WTC11 (cell line): ENCODE results near the gene SIT1. TPM values are rescaled to one million over a fixed set of nuclear protein-coding genes. Genes with fewer than 3 reads are reported as not detected.
A peak's percentile ranks its signal among the peaks of the same experiment; 100 is the strongest.

Experiments used
- ATAC-seq: fragments of 200-7000 bp; cut with Tn5 transposase; 2 replicates; pipeline ENCODE4 v1.10.0; 2021; ENCODE audit warnings: mild to moderate bottlenecking, moderate library complexity
- CTCF ChIA-PET: fragments of 300-600 bp; sonication (Branson Sonifier 250); formaldehyde crosslinking; loops from one replicate; lab custom pipeline; 2021; ENCODE audit warnings: antibody characterized with exemption; lab: Charles Lee
- POLR2A ChIA-PET: fragments of 350-600 bp; sonication (Branson Sonifier 250); formaldehyde crosslinking; loops from one replicate; lab custom pipeline; 2021; ENCODE audit warnings: antibody characterized with exemption; lab: Charles Lee
- DNase-seq: peaks from one replicate; pipeline ENCODE4 v3.0.0; 2021; ENCODE audit warnings: low spot score
- H3K27ac Mint-ChIP-seq: 2 replicates; pipeline ENCODE4 v1.8.0; 2021; ENCODE audit warnings: mixed read lengths
- H3K27me3 Mint-ChIP-seq: 2 replicates; pipeline ENCODE4 v1.8.0; 2021; ENCODE audit warnings: low read depth, mild to moderate bottlenecking, moderate library complexity, mixed read lengths
- H3K36me3 Mint-ChIP-seq: 2 replicates; pipeline ENCODE4 v1.8.0; 2021; ENCODE audit warnings: mixed read lengths
- H3K4me1 Mint-ChIP-seq: 2 replicates; pipeline ENCODE4 v1.8.0; 2022; ENCODE audit warnings: mixed read lengths
- H3K4me3 Mint-ChIP-seq: 2 replicates; pipeline ENCODE4 v1.8.0; 2021; ENCODE audit warnings: mild to moderate bottlenecking, moderate library complexity, mixed read lengths
- H3K9me3 Mint-ChIP-seq: 2 replicates; pipeline ENCODE4 v1.8.0; 2021; ENCODE audit warnings: mixed read lengths
- ESRRA ChIP-seq: sonication (generic); formaldehyde crosslinking; IDR thresholded peaks from 2 replicates; pipeline ENCODE4 v1.8.1; 2022; ENCODE audit warnings: mild to moderate bottlenecking, missing genetic modification reagents, borderline replicate concordance
- FOXK1 ChIP-seq: sonication (generic); formaldehyde crosslinking; IDR thresholded peaks from 2 replicates; pipeline ENCODE4 v1.8.0; 2022; ENCODE audit warnings: mild to moderate bottlenecking, moderate library complexity, missing genetic modification reagents
- FOXP1 ChIP-seq: sonication (generic); formaldehyde crosslinking; IDR thresholded peaks from 2 replicates; pipeline ENCODE4 v1.8.0; 2022; ENCODE audit warnings: missing genetic modification reagents, mild to moderate bottlenecking, moderate library complexity, borderline replicate concordance
- JAZF1 ChIP-seq: fragments of 250-450 bp; sonication (Bioruptor Pico); IDR thresholded peaks from 2 replicates; pipeline ENCODE4 v1.9.0; 2021; ENCODE audit warnings: moderate library complexity, mild to moderate bottlenecking, inconsistent platforms
- NFE2L1 ChIP-seq: sonication (generic); formaldehyde crosslinking; IDR thresholded peaks from 2 replicates; pipeline ENCODE4 v1.8.1; 2023; ENCODE audit warnings: missing genetic modification reagents
- NR3C1 ChIP-seq: sonication (generic); formaldehyde crosslinking; conservative IDR thresholded peaks from 2 replicates; pipeline ENCODE4 v1.8.1; 2023; ENCODE audit warnings: low read depth, mild to moderate bottlenecking, missing genetic modification reagents
- PRRX2 ChIP-seq: fragments of 250-450 bp; sonication (Bioruptor Pico); IDR thresholded peaks from 2 replicates; pipeline ENCODE4 v1.8.0; 2021; ENCODE audit warnings: mild to moderate bottlenecking
- TEAD1 ChIP-seq: sonication (generic); formaldehyde crosslinking; IDR thresholded peaks from 2 replicates; pipeline ENCODE4 v1.8.0; 2022; ENCODE audit warnings: mild to moderate bottlenecking, missing genetic modification reagents
- ZNF416 ChIP-seq: fragments of 250-450 bp; sonication (Bioruptor Pico); IDR thresholded peaks from 2 replicates; pipeline ENCODE4 v1.9.0; 2021; ENCODE audit warnings: mild to moderate bottlenecking, inconsistent platforms
- total RNA-seq: library from RNA; stranded (reverse); gene quantifications from 3 replicates; pipeline ENCODE4 v1.2.3, GENCODE V29; 2021
- TF ChIP-seq, protein P1 (sequence below): fragments of 250-450 bp; sonication (Bioruptor Pico); IDR thresholded peaks from 2 replicates; pipeline ENCODE4 v1.9.0; 2021; ENCODE audit warnings: mild to moderate bottlenecking, borderline replicate concordance
- TF ChIP-seq, protein P2 (sequence below): sonication (generic); formaldehyde crosslinking; IDR thresholded peaks from 2 replicates; pipeline ENCODE4 v1.8.1; 2022; ENCODE audit warnings: low read depth, missing genetic modification reagents, borderline replicate concordance
- TF ChIP-seq, protein P3 (sequence below): sonication (generic); formaldehyde crosslinking; IDR thresholded peaks from 2 replicates; pipeline ENCODE4 v1.8.0; 2022; ENCODE audit warnings: mild to moderate bottlenecking, missing genetic modification reagents
- TF ChIP-seq, protein P4 (sequence below): fragments of 250-450 bp; sonication (Bioruptor Pico); IDR thresholded peaks from 2 replicates; pipeline ENCODE4 v1.9.0; 2021; ENCODE audit warnings: moderate library complexity, mild to moderate bottlenecking, inconsistent platforms, borderline replicate concordance
- TF ChIP-seq, protein P5 (sequence below): sonication (generic); formaldehyde crosslinking; IDR thresholded peaks from 2 replicates; pipeline ENCODE4 v1.8.1; 2022; ENCODE audit warnings: low read depth, mild to moderate bottlenecking, moderate library complexity, missing genetic modification reagents, borderline replicate concordance
- TF ChIP-seq, protein P6 (sequence below): fragments of 250-450 bp; sonication (Bioruptor Pico); IDR thresholded peaks from 2 replicates; pipeline ENCODE4 v2.1.2; 2022; ENCODE audit warnings: mild to moderate bottlenecking, moderate library complexity
- TF ChIP-seq, protein P7 (sequence below): sonication (generic); formaldehyde crosslinking; IDR thresholded peaks from 2 replicates; pipeline ENCODE4 v1.8.1; 2022; ENCODE audit warnings: missing genetic modification reagents, borderline replicate concordance
- TF ChIP-seq, protein P8 (sequence below): sonication (generic); formaldehyde crosslinking; IDR thresholded peaks from 2 replicates; pipeline ENCODE4 v1.8.0; 2022; ENCODE audit warnings: mild to moderate bottlenecking, missing genetic modification reagents
- TF ChIP-seq, protein P9 (sequence below): sonication (generic); formaldehyde crosslinking; IDR thresholded peaks from 2 replicates; pipeline ENCODE4 v1.8.1; 2023; ENCODE audit warnings: mild to moderate bottlenecking, missing genetic modification reagents

The SIT1 gene
- total RNA-seq, 1 experiment from 2014 or later = 4.1 TPM

DNA sequence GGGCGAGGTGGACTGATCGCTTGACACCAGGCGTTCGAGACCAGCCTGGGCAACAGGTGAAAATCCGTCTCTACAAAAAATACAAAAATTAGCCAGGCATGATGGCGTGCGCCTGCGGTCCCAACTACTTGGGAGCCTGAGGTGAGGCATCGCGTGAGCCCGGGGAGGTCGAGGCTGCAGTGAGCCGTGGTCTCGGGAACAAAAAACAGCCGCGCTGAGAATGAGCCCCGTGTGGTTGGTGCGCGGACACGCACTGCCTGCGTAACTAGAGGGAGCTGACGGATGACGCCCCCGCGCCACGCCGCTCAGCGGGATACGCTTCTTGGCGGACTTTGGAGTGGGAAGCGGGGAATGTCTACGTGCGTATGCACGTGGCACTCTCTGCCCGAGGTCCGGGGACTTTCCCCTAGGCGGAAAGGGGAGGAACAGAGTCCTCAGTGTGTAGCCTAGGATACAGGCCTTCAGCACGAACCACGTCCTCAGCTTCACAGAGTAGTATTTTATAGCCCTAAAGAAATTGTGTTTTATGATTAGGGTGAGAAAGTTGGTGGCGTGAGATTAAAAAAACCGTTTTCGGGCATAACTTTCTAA, 6.9 kb upstream of the SIT1 start, which contains the start of gene RMRP:
RMRP (minus strand) TSS at position 474 of the 591 bp plus-strand sequence.
- peaks cover 31% of the 10 kb centered on the region for H3K36me3 Mint-ChIP-seq
- peak within 1 kb of the TSS; percentile 100 for H3K27ac Mint-ChIP-seq
- H3K27me3 Mint-ChIP-seq = peaks cover 23% of the 10 kb centered on the region
- POLR2A ChIA-PET = interaction anchor here (0.7 to 6.8 kb wide), 7 partner anchors 11 to 99 kb away, joined by 3 to 38 read pairs (median 4); partner anchors contain the start of genes TLN1 and TPM2
- ATAC-seq = peak; percentile 90
- peaks cover 20% of the 10 kb centered on the region for H3K4me1 Mint-ChIP-seq
- peak within 1 kb of the TSS; percentile 85 for H3K4me3 Mint-ChIP-seq
- DNase-seq = peak; percentile 96
- no peaks in the 10 kb centered on the region for H3K9me3 Mint-ChIP-seq
- CTCF ChIA-PET = interaction anchor here (0.6 to 10.2 kb wide), 27 partner anchors 8 to 623 kb away, joined by 3 to 127 read pairs (median 5); partner anchors contain the start of genes CREB3, HINT2, SIT1 and TESK1
- TF ChIP-seq TEAD1 (CRISPR knock-in tag) (peak; percentile 94), NR3C1 (CRISPR knock-in tag) (no peak), FOXK1 (CRISPR knock-in tag) (peak; percentile 89), FOXP1 (CRISPR knock-in tag) (peak; percentile 86; the same call in 1 of the 2 replicates), JAZF1 (CRISPR knock-in tag) (no peak), NFE2L1 (peak; percentile 86; the same call in 1 of the 2 replicates), PRRX2 (CRISPR knock-in tag) (no peak), ZNF416 (CRISPR knock-in tag) (no peak), ESRRA (no peak; the same call in 1 of the 2 replicates)
- TF ChIP-seq, protein P1, sequence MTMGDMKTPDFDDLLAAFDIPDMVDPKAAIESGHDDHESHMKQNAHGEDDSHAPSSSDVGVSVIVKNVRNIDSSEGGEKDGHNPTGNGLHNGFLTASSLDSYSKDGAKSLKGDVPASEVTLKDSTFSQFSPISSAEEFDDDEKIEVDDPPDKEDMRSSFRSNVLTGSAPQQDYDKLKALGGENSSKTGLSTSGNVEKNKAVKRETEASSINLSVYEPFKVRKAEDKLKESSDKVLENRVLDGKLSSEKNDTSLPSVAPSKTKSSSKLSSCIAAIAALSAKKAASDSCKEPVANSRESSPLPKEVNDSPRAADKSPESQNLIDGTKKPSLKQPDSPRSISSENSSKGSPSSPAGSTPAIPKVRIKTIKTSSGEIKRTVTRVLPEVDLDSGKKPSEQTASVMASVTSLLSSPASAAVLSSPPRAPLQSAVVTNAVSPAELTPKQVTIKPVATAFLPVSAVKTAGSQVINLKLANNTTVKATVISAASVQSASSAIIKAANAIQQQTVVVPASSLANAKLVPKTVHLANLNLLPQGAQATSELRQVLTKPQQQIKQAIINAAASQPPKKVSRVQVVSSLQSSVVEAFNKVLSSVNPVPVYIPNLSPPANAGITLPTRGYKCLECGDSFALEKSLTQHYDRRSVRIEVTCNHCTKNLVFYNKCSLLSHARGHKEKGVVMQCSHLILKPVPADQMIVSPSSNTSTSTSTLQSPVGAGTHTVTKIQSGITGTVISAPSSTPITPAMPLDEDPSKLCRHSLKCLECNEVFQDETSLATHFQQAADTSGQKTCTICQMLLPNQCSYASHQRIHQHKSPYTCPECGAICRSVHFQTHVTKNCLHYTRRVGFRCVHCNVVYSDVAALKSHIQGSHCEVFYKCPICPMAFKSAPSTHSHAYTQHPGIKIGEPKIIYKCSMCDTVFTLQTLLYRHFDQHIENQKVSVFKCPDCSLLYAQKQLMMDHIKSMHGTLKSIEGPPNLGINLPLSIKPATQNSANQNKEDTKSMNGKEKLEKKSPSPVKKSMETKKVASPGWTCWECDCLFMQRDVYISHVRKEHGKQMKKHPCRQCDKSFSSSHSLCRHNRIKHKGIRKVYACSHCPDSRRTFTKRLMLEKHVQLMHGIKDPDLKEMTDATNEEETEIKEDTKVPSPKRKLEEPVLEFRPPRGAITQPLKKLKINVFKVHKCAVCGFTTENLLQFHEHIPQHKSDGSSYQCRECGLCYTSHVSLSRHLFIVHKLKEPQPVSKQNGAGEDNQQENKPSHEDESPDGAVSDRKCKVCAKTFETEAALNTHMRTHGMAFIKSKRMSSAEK (CRISPR knock-in tag) = no peak
- TF ChIP-seq, protein P2, sequence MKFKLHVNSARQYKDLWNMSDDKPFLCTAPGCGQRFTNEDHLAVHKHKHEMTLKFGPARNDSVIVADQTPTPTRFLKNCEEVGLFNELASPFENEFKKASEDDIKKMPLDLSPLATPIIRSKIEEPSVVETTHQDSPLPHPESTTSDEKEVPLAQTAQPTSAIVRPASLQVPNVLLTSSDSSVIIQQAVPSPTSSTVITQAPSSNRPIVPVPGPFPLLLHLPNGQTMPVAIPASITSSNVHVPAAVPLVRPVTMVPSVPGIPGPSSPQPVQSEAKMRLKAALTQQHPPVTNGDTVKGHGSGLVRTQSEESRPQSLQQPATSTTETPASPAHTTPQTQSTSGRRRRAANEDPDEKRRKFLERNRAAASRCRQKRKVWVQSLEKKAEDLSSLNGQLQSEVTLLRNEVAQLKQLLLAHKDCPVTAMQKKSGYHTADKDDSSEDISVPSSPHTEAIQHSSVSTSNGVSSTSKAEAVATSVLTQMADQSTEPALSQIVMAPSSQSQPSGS (CRISPR knock-in tag) = no peak
- TF ChIP-seq, protein P3, sequence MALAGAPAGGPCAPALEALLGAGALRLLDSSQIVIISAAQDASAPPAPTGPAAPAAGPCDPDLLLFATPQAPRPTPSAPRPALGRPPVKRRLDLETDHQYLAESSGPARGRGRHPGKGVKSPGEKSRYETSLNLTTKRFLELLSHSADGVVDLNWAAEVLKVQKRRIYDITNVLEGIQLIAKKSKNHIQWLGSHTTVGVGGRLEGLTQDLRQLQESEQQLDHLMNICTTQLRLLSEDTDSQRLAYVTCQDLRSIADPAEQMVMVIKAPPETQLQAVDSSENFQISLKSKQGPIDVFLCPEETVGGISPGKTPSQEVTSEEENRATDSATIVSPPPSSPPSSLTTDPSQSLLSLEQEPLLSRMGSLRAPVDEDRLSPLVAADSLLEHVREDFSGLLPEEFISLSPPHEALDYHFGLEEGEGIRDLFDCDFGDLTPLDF = peak; percentile 93
- TF ChIP-seq, protein P4, sequence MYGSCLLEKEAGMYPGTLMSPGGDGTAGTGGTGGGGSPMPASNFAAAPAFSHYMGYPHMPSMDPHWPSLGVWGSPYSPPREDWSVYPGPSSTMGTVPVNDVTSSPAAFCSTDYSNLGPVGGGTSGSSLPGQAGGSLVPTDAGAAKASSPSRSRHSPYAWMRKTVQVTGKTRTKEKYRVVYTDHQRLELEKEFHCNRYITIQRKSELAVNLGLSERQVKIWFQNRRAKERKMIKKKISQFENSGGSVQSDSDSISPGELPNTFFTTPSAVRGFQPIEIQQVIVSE (CRISPR knock-in tag) = no peak
- TF ChIP-seq, protein P5, sequence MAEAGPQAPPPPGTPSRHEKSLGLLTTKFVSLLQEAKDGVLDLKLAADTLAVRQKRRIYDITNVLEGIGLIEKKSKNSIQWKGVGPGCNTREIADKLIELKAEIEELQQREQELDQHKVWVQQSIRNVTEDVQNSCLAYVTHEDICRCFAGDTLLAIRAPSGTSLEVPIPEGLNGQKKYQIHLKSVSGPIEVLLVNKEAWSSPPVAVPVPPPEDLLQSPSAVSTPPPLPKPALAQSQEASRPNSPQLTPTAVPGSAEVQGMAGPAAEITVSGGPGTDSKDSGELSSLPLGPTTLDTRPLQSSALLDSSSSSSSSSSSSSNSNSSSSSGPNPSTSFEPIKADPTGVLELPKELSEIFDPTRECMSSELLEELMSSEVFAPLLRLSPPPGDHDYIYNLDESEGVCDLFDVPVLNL (CRISPR knock-in tag) = no peak; the same call in 1 of the 2 replicates
- TF ChIP-seq, protein P6, sequence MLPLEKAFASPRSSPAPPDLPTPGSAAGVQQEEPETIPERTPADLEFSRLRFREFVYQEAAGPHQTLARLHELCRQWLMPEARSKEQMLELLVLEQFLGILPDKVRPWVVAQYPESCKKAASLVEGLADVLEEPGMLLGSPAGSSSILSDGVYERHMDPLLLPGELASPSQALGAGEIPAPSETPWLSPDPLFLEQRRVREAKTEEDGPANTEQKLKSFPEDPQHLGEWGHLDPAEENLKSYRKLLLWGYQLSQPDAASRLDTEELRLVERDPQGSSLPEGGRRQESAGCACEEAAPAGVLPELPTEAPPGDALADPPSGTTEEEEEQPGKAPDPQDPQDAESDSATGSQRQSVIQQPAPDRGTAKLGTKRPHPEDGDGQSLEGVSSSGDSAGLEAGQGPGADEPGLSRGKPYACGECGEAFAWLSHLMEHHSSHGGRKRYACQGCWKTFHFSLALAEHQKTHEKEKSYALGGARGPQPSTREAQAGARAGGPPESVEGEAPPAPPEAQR (CRISPR knock-in tag) = no peak
- TF ChIP-seq, protein P7, sequence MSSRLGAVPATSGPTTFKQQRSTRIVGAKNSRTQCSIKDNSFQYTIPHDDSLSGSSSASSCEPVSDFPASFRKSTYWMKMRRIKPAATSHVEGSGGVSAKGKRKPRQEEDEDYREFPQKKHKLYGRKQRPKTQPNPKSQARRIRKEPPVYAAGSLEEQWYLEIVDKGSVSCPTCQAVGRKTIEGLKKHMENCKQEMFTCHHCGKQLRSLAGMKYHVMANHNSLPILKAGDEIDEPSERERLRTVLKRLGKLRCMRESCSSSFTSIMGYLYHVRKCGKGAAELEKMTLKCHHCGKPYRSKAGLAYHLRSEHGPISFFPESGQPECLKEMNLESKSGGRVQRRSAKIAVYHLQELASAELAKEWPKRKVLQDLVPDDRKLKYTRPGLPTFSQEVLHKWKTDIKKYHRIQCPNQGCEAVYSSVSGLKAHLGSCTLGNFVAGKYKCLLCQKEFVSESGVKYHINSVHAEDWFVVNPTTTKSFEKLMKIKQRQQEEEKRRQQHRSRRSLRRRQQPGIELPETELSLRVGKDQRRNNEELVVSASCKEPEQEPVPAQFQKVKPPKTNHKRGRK (CRISPR knock-in tag) = no peak
- TF ChIP-seq, protein P8, sequence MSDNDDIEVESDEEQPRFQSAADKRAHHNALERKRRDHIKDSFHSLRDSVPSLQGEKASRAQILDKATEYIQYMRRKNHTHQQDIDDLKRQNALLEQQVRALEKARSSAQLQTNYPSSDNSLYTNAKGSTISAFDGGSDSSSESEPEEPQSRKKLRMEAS (CRISPR knock-in tag) = peak; percentile 98
- TF ChIP-seq, protein P9, sequence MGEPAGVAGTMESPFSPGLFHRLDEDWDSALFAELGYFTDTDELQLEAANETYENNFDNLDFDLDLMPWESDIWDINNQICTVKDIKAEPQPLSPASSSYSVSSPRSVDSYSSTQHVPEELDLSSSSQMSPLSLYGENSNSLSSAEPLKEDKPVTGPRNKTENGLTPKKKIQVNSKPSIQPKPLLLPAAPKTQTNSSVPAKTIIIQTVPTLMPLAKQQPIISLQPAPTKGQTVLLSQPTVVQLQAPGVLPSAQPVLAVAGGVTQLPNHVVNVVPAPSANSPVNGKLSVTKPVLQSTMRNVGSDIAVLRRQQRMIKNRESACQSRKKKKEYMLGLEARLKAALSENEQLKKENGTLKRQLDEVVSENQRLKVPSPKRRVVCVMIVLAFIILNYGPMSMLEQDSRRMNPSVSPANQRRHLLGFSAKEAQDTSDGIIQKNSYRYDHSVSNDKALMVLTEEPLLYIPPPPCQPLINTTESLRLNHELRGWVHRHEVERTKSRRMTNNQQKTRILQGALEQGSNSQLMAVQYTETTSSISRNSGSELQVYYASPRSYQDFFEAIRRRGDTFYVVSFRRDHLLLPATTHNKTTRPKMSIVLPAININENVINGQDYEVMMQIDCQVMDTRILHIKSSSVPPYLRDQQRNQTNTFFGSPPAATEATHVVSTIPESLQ (CRISPR knock-in tag) = no peak
